K562 (cell line): Measurements from ENCODE around the gene CBLN2. TPM values are rescaled to one million over a fixed set of nuclear protein-coding genes. Genes with fewer than 3 reads are reported as not detected.

Source experiments
- ATAC-seq: fragments of 200-7000 bp; cut with Tn5 transposase; 3 replicates; pipeline ENCODE4 v1.9.1; 2020; ENCODE audit warnings: moderate library complexity
- BruUV-seq: library from RNA; stranded (reverse); fragments of 400-500 nt; replicated peaks from 2 replicates; lab custom pipeline; 2021; lab: Mats Ljungman, UMichigan
- CTCF ChIA-PET: fragments of 300-600 bp; formaldehyde crosslinking; extraction: SDS; loops from one replicate; lab custom pipeline; 2021; ENCODE audit warnings: low intra/inter-chr PET ratio; lab: Yijun Ruan, JAX
- POLR2A ChIA-PET: fragments of 300-600, 350-650 bp; sonication (Branson Sonifier 250); formaldehyde crosslinking; extraction: SDS; loops from one replicate; lab custom pipeline; 2021; ENCODE audit warnings: antibody characterized with exemption, inconsistent platforms; lab: Yijun Ruan, JAX
- DNase-seq, 4 experiments: peaks; one replicate each; pipeline versions ENCODE4 v3.0.0 to v3.0.0-alpha.2; 2011 to 2018; ENCODE audit warnings: low spot score in 3 of 4, mixed read lengths in 3 of 4; ENCODE audit errors: extremely low read depth in 1 of 4
- FAIRE-seq: peaks from 2 replicates; lab custom pipeline; 2011; peaks lifted over from hg19 to GRCh38; lab: Jason Lieb, UNC
- H2AFZ ChIP-seq: 2 replicates; pipeline ENCODE4 v1.6.0; 2011; ENCODE audit warnings: low read depth, low read length, control low read depth, inconsistent platforms
- H3K27ac ChIP-seq: fragments of 200-600 bp; 3 replicates; pipeline ENCODE4 v1.8.0; 2011; ENCODE audit warnings: low read depth, mild to moderate bottlenecking, control low read depth, inconsistent platforms, low read length, moderate library complexity, mixed read lengths; ENCODE audit errors: extremely low read depth
- H3K27me3 ChIP-seq, 2 experiments: fragments of 300-600 bp in 1 of 2; 2 replicates in 1 of 2; 3 replicates in 1 of 2; pipeline versions ENCODE4 v1.6.0 to v1.8.0; 2011; ENCODE audit warnings: inconsistent platforms in 2 of 2, low read length in 2 of 2, mild to moderate bottlenecking in 1 of 2, mixed read lengths in 1 of 2, moderate library complexity in 1 of 2; ENCODE audit not compliant: control insufficient read depth in 2 of 2, insufficient read depth in 2 of 2
- H3K36me3 ChIP-seq: fragments of 300-600 bp; 3 replicates; pipeline ENCODE4 v1.8.0; 2011; ENCODE audit warnings: mild to moderate bottlenecking, low read length, inconsistent platforms; ENCODE audit not compliant: control insufficient read depth, insufficient read depth
- H3K4me1 ChIP-seq, 2 experiments: fragments of 200-600 bp in 1 of 2; replicated peaks in 1 of 2; 2 replicates in 1 of 2; 3 replicates in 1 of 2; pipeline versions ENCODE4 v1.5.1 to v1.8.0; 2011; ENCODE audit warnings: inconsistent platforms in 2 of 2, low read length in 2 of 2, mild to moderate bottlenecking in 1 of 2, mixed read lengths in 1 of 2, moderate library complexity in 1 of 2; ENCODE audit not compliant: control insufficient read depth in 2 of 2, insufficient read depth in 2 of 2
- H3K4me2 ChIP-seq: 2 replicates; pipeline ENCODE4 v1.6.1; 2011; ENCODE audit warnings: low read length, control low read depth, inconsistent platforms, mixed read lengths; ENCODE audit not compliant: insufficient read depth
- H3K4me3 ChIP-seq: fragments of 200-600 bp; sonication (generic), shearing (Covaris generic); 2 replicates; pipeline ENCODE4 v1.5.1; 2016; ENCODE audit warnings: control low read depth, inconsistent platforms
- H3K79me2 ChIP-seq: fragments of 200-600 bp; 3 replicates; pipeline ENCODE4 v1.8.0; 2011; ENCODE audit warnings: low read length, inconsistent platforms; ENCODE audit not compliant: control insufficient read depth, insufficient read depth
- H3K9ac ChIP-seq, 2 experiments: 2 replicates each; pipeline versions ENCODE4 v1.6.0 to v1.6.1; 2011; ENCODE audit warnings: low read depth in 2 of 2, low read length in 2 of 2, control low read depth in 1 of 2, inconsistent platforms in 1 of 2, mild to moderate bottlenecking in 1 of 2, mixed read lengths in 1 of 2; ENCODE audit not compliant: insufficient read depth in 1 of 2
- H3K9me1 ChIP-seq: one replicate; pipeline ENCODE4 v1.6.0; 2011; ENCODE audit warnings: inconsistent platforms, mild to moderate bottlenecking, low read length, moderate library complexity; ENCODE audit not compliant: control insufficient read depth, insufficient read depth
- H3K9me3 ChIP-seq: replicated peaks from 2 replicates; pipeline ENCODE4 v1.5.1; 2011; ENCODE audit warnings: low read depth, low read length, inconsistent platforms; ENCODE audit not compliant: control insufficient read depth, insufficient read depth
- H4K20me1 ChIP-seq: replicated peaks from 2 replicates; pipeline ENCODE4 v1.6.1; 2011; ENCODE audit warnings: low read length, inconsistent platforms, mixed read lengths; ENCODE audit not compliant: control insufficient read depth, insufficient read depth
- BMI1 ChIP-seq: fragments of 150-350 bp; IDR thresholded peaks from 2 replicates; pipeline ENCODE4 v1.6.1; 2014; ENCODE audit warnings: low read length
- MEF2D ChIP-seq: conservative IDR thresholded peaks from 2 replicates; pipeline ENCODE4 v1.6.1; 2016; ENCODE audit warnings: low read depth, missing genetic modification characterization, missing compliant biosample characterization
- PTRF ChIP-seq: fragments of 450-650 bp; IDR thresholded peaks from 2 replicates; pipeline ENCODE4 v1.6.1; 2016; ENCODE audit warnings: mild to moderate bottlenecking, missing genetic modification characterization, missing compliant biosample characterization
- RUNX1 ChIP-seq: sonication (generic); IDR thresholded peaks from 2 replicates; pipeline ENCODE4 v1.6.1; 2016; ENCODE audit warnings: antibody characterized with exemption, low read depth
- SMAD1 ChIP-seq: fragments of 150-350 bp; IDR thresholded peaks from 2 replicates; pipeline ENCODE4 v1.6.1; 2014; ENCODE audit warnings: low read length, low read depth; ENCODE audit not compliant: partially characterized antibody
- SP2 ChIP-seq: IDR thresholded peaks from 2 replicates; pipeline ENCODE4 v1.6.1; 2011; ENCODE audit warnings: mild to moderate bottlenecking, low read depth, low read length, moderate library complexity; ENCODE audit not compliant: poor library complexity, severe bottlenecking; ENCODE audit errors: extremely low read depth
- SRSF9 ChIP-seq: fragments of 200-400 bp; formaldehyde crosslinking; IDR thresholded peaks from 2 replicates; pipeline ENCODE4 v1.6.1; 2017; ENCODE audit warnings: low read depth, low read length, borderline replicate concordance
- TCF3 ChIP-seq: sonication (generic); formaldehyde crosslinking; IDR thresholded peaks from 2 replicates; pipeline ENCODE4 v1.4.0; 2020; ENCODE audit warnings: mild to moderate bottlenecking, missing genetic modification reagents
- ZNF143 ChIP-seq: sonication (generic); formaldehyde crosslinking; IDR thresholded peaks from 2 replicates; pipeline ENCODE4 v1.9.0; 2022; ENCODE audit warnings: mild to moderate bottlenecking, missing genetic modification reagents
- WGBS: fragments of 100-300 bp; shearing (Covaris generic); methylation state at CpG from one replicate; pipeline ENCODE4 v1.1.6; 2016; ENCODE audit warnings: low coverage, mixed read lengths; ENCODE audit not compliant: insufficient coverage; ENCODE audit errors: missing lambda C conversion rate; 5-methylcytosine and 5-hydroxymethylcytosine counted together
- in situ Hi-C: fragments of 300-500 bp; cut with MboI; formaldehyde crosslinking; loops from 4 replicates; pipeline ENCODE4 v1.15.0; 2018; ENCODE audit warnings: inconsistent platforms, mixed read lengths
- intact Hi-C: fragments of 100-400 bp; cut with micrococcal nuclease; formaldehyde crosslinking; loops from 2 replicates; pipeline ENCODE4 v1.14.2; 2022
- polyA plus RNA-seq, 8 experiments: library from polyadenylated mRNA; depleted of rRNA in 4 of 8; stranded (reverse) in 5 of 8; unstranded in 3 of 8; fragments of >200 nt; fragmentation: Nextera tagmentation in 2 of 8; fragmentation: Illumina TruSeq in 1 of 8; extraction: Ambion mirVana in 2 of 8; extraction: Trizol in 1 of 8; gene quantifications; 2 replicates each; pipeline versions ENCODE4 v1.2.1 to v1.2.3, GENCODE V29; 2011 to 2014; ENCODE audit warnings: inconsistent platforms in 1 of 8, missing spikeins in 1 of 8
- total RNA-seq, 7 experiments: library from RNA; depleted of rRNA in 6 of 7; stranded (reverse); fragments of >200 nt in 6 of 7; fragmentation: Illumina TruSeq in 2 of 7; extraction: Trizol in 2 of 7; gene quantifications; 2 replicates each; pipeline versions ENCODE4 v1.2.1 to v1.2.3, GENCODE V29; 2011 to 2021; ENCODE audit warnings: low replicate concordance in 1 of 7
- TF ChIP-seq, protein P1 (sequence below), 3 experiments: IDR thresholded peaks in 2 of 3; conservative IDR thresholded peaks in 1 of 3; 2 replicates each; pipeline ENCODE4 v1.5.1; 2011 to 2012; ENCODE audit warnings: low read length in 3 of 3, mild to moderate bottlenecking in 3 of 3, control low read depth in 2 of 3, improper control_type of control experiment in 1 of 3, inconsistent platforms in 1 of 3, low read depth in 1 of 3, mixed read lengths in 1 of 3, moderate library complexity in 1 of 3; ENCODE audit not compliant: insufficient read depth in 2 of 3
- TF ChIP-seq, protein P2 (sequence below), 2 experiments: fragments of 450-650 bp; IDR thresholded peaks; 2 replicates each; pipeline ENCODE4 v1.6.1; 2016
- TF ChIP-seq, protein P3 (sequence below): sonication (generic); formaldehyde crosslinking; IDR thresholded peaks from 2 replicates; pipeline ENCODE4 v1.8.1; 2023; ENCODE audit warnings: mild to moderate bottlenecking, missing genetic modification reagents, moderate library complexity

Gene CBLN2
- total and polyA plus RNA-seq, 9 of the 15 experiments (the other 6 are each of a cell fraction or from before 2014, with no cell fraction given) = not detected

- no peak overlapping the region for H3K9ac ChIP-seq
- FAIRE-seq = no peak
- H3K4me1 ChIP-seq = no peaks in the 10 kb centered on the region
- 3% methylated on average over 3 of the region's 3 CpGs for WGBS
- POLR2A ChIA-PET = no interaction called here
- no peaks in the 10 kb centered on the region for H3K27me3 ChIP-seq
- no peak for DNase-seq
- H3K4me3 ChIP-seq = no peak overlapping the region
- H3K27ac ChIP-seq = no peak overlapping the region
- H3K36me3 ChIP-seq = no peaks in the 10 kb centered on the region
- H2AFZ ChIP-seq = no peak overlapping the region
- no peak for ATAC-seq
- CTCF ChIA-PET = interaction anchor here (0.7 kb wide), 1 partner anchor 474 kb away, joined by 3 read pairs; no protein-coding TSS in a partner anchor
- no peaks in the 10 kb centered on the region for H4K20me1 ChIP-seq
- in situ Hi-C loops = no loop called here
- H3K4me2 ChIP-seq = no peak overlapping the region
- intact Hi-C loops = no loop called here
- BruUV-seq = no TSS peak
- H3K9me1 ChIP-seq = no peaks in the 10 kb centered on the region
- no peaks in the 10 kb centered on the region for H3K79me2 ChIP-seq
- H3K9me3 ChIP-seq = no peaks in the 10 kb centered on the region
- TF ChIP-seq PTRF (tag) (no peak), MEF2D (tag) (no peak), SP2 (no peak), SMAD1 (no peak), TCF3 (CRISPR knock-in tag) (no peak), SRSF9 (no peak), BMI1 (no peak), ZNF143 (no peak), RUNX1 (no peak)
- TF ChIP-seq, protein P1, sequence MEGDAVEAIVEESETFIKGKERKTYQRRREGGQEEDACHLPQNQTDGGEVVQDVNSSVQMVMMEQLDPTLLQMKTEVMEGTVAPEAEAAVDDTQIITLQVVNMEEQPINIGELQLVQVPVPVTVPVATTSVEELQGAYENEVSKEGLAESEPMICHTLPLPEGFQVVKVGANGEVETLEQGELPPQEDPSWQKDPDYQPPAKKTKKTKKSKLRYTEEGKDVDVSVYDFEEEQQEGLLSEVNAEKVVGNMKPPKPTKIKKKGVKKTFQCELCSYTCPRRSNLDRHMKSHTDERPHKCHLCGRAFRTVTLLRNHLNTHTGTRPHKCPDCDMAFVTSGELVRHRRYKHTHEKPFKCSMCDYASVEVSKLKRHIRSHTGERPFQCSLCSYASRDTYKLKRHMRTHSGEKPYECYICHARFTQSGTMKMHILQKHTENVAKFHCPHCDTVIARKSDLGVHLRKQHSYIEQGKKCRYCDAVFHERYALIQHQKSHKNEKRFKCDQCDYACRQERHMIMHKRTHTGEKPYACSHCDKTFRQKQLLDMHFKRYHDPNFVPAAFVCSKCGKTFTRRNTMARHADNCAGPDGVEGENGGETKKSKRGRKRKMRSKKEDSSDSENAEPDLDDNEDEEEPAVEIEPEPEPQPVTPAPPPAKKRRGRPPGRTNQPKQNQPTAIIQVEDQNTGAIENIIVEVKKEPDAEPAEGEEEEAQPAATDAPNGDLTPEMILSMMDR (IDR thresholded peaks at IDR 0.05 in 2 of 3, conservative IDR thresholded peaks at IDR 0.05 in 1 of 3; ENCODE audit: insufficient read depth in 2 of 3, low read depth in 1 of 3, low read length in 3 of 3) = no peak
- TF ChIP-seq, protein P2, sequence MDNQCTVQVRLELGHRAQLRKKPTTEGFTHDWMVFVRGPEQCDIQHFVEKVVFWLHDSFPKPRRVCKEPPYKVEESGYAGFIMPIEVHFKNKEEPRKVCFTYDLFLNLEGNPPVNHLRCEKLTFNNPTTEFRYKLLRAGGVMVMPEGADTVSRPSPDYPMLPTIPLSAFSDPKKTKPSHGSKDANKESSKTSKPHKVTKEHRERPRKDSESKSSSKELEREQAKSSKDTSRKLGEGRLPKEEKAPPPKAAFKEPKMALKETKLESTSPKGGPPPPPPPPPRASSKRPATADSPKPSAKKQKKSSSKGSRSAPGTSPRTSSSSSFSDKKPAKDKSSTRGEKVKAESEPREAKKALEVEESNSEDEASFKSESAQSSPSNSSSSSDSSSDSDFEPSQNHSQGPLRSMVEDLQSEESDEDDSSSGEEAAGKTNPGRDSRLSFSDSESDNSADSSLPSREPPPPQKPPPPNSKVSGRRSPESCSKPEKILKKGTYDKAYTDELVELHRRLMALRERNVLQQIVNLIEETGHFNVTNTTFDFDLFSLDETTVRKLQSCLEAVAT (IDR thresholded peaks at IDR 0.05) = no peak
- TF ChIP-seq, protein P3, sequence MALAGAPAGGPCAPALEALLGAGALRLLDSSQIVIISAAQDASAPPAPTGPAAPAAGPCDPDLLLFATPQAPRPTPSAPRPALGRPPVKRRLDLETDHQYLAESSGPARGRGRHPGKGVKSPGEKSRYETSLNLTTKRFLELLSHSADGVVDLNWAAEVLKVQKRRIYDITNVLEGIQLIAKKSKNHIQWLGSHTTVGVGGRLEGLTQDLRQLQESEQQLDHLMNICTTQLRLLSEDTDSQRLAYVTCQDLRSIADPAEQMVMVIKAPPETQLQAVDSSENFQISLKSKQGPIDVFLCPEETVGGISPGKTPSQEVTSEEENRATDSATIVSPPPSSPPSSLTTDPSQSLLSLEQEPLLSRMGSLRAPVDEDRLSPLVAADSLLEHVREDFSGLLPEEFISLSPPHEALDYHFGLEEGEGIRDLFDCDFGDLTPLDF (CRISPR knock-in tag) = no peak
Measured at GRCh38 chr18:72581976-72582375, 37.8 kb upstream of the CBLN2 start.
